ENCODE results near the gene CYP4F12.

DNA sequence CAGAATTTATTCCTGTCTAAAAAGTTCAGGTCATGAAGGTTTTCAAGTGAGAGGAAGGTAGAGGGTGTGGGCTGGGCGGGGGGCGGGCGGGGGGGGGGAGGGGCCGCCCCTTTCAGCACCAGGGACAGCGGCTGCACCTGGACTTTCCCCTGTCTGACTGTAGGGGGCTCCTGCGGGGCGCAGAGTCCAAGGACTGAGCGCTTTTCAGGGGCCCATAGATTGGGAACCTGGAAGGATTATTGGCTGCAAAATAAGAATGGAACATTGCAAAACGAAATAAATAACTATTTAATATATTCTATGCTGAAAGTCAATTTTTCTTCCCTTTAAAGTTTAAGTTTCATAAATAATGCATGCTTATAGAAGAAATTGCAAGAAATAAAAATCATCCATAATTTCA is 41.1 kb upstream of the CYP4F12 start:
- TF ChIP-seq, protein P1, sequence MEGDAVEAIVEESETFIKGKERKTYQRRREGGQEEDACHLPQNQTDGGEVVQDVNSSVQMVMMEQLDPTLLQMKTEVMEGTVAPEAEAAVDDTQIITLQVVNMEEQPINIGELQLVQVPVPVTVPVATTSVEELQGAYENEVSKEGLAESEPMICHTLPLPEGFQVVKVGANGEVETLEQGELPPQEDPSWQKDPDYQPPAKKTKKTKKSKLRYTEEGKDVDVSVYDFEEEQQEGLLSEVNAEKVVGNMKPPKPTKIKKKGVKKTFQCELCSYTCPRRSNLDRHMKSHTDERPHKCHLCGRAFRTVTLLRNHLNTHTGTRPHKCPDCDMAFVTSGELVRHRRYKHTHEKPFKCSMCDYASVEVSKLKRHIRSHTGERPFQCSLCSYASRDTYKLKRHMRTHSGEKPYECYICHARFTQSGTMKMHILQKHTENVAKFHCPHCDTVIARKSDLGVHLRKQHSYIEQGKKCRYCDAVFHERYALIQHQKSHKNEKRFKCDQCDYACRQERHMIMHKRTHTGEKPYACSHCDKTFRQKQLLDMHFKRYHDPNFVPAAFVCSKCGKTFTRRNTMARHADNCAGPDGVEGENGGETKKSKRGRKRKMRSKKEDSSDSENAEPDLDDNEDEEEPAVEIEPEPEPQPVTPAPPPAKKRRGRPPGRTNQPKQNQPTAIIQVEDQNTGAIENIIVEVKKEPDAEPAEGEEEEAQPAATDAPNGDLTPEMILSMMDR (optimal IDR thresholded peaks at IDR 0.05 in 1 of 3, IDR thresholded peaks at IDR 0.05 in 1 of 3, conservative IDR thresholded peaks at IDR 0.05 in 1 of 3; ENCODE audit: extremely low read depth in 1 of 3, insufficient read depth in 2 of 3, low read length in 3 of 3) = peak; percentile 32 to 63 (median 52)
- TF ChIP-seq EZH2 (IDR thresholded peaks at IDR 0.05; ENCODE audit: low read length) = no peak

Measured in keratinocyte (primary cell).